HepG2 (cell line): ENCODE results near the gene MAP2K1. TPM values are rescaled to one million over a fixed set of nuclear protein-coding genes. Genes with fewer than 3 reads are reported as not detected.

Source experiments
- ARHGAP35 ChIP-seq: sonication (generic); formaldehyde crosslinking; IDR thresholded peaks from 2 replicates; pipeline ENCODE4 v1.9.0; 2022; ENCODE audit warnings: mild to moderate bottlenecking, inconsistent platforms, moderate library complexity, missing genetic modification reagents, borderline replicate concordance
- BATF2 ChIP-seq: sonication (generic); formaldehyde crosslinking; IDR thresholded peaks from 2 replicates; pipeline ENCODE4 v1.8.0; 2022; ENCODE audit warnings: mild to moderate bottlenecking, missing genetic modification reagents, moderate library complexity
- HOMEZ ChIP-seq: IDR thresholded peaks from 2 replicates; pipeline ENCODE4 v1.6.1; 2016; ENCODE audit warnings: low read depth
- MATR3 ChIP-seq: sonication (generic); formaldehyde crosslinking; IDR thresholded peaks from 2 replicates; pipeline ENCODE4 v1.4.0; 2020; ENCODE audit warnings: missing genetic modification reagents
- MIXL1 ChIP-seq: IDR thresholded peaks from 2 replicates; pipeline ENCODE4 v1.6.1; 2016
- RBAK ChIP-seq: sonication (generic); formaldehyde crosslinking; IDR thresholded peaks from 2 replicates; pipeline ENCODE4 v1.5.1; 2020; ENCODE audit warnings: mild to moderate bottlenecking, missing genetic modification reagents
- THYN1 ChIP-seq: sonication (generic); formaldehyde crosslinking; IDR thresholded peaks from 2 replicates; pipeline ENCODE4 v1.8.1; 2023; ENCODE audit warnings: low read depth, mild to moderate bottlenecking, moderate library complexity, missing genetic modification reagents, borderline replicate concordance
- YEATS2 ChIP-seq: sonication (generic); formaldehyde crosslinking; IDR thresholded peaks from 2 replicates; pipeline ENCODE4 v1.4.0; 2020; ENCODE audit warnings: missing genetic modification reagents, borderline replicate concordance
- ZNF382 ChIP-seq: sonication (generic); formaldehyde crosslinking; IDR thresholded peaks from 2 replicates; pipeline ENCODE4 v1.5.0; 2020; ENCODE audit warnings: missing genetic modification reagents, mild to moderate bottlenecking, borderline replicate concordance
- ZNF407 ChIP-seq: sonication (generic); formaldehyde crosslinking; IDR thresholded peaks from one replicate; pipeline ENCODE4 v1.5.1; 2020; ENCODE audit warnings: mild to moderate bottlenecking, missing genetic modification reagents; ENCODE audit errors: not compliant biosample characterization
- ZNF446 ChIP-seq: sonication (generic); formaldehyde crosslinking; IDR thresholded peaks from 2 replicates; pipeline ENCODE4 v1.5.0; 2020; ENCODE audit warnings: mild to moderate bottlenecking, missing genetic modification reagents
- polyA plus RNA-seq, 8 experiments: library from polyadenylated mRNA; depleted of rRNA in 3 of 8; stranded (reverse) in 7 of 8; unstranded in 1 of 8; fragments of >200 nt; fragmentation: Illumina TruSeq in 4 of 8; extraction: Trizol in 4 of 8; gene quantifications; 2 replicates each; pipeline versions ENCODE4 v1.2.1 to v1.2.3, GENCODE V29; 2011 to 2016; ENCODE audit warnings: low read depth in 4 of 8, missing spikeins in 1 of 8, mixed read lengths in 1 of 8; ENCODE audit not compliant: insufficient read depth in 1 of 8
- total RNA-seq, 5 experiments: library from RNA; depleted of rRNA; stranded (reverse); fragments of >200 nt; fragmentation: Illumina TruSeq; extraction: Trizol; gene quantifications; 2 replicates each; pipeline ENCODE4 v1.2.3, GENCODE V29; 2016; ENCODE audit warnings: low read depth in 1 of 5
- TF ChIP-seq, protein P1 (sequence below): sonication (generic); formaldehyde crosslinking; conservative IDR thresholded peaks from 2 replicates; pipeline ENCODE4 v1.4.0; 2020; ENCODE audit warnings: missing genetic modification reagents

MAP2K1 gene
- total and polyA plus RNA-seq, 2 of the 13 experiments (the other 11 are each of a cell fraction or from before 2014, with no cell fraction given), result 24.1 to 49.2 TPM

DNA sequence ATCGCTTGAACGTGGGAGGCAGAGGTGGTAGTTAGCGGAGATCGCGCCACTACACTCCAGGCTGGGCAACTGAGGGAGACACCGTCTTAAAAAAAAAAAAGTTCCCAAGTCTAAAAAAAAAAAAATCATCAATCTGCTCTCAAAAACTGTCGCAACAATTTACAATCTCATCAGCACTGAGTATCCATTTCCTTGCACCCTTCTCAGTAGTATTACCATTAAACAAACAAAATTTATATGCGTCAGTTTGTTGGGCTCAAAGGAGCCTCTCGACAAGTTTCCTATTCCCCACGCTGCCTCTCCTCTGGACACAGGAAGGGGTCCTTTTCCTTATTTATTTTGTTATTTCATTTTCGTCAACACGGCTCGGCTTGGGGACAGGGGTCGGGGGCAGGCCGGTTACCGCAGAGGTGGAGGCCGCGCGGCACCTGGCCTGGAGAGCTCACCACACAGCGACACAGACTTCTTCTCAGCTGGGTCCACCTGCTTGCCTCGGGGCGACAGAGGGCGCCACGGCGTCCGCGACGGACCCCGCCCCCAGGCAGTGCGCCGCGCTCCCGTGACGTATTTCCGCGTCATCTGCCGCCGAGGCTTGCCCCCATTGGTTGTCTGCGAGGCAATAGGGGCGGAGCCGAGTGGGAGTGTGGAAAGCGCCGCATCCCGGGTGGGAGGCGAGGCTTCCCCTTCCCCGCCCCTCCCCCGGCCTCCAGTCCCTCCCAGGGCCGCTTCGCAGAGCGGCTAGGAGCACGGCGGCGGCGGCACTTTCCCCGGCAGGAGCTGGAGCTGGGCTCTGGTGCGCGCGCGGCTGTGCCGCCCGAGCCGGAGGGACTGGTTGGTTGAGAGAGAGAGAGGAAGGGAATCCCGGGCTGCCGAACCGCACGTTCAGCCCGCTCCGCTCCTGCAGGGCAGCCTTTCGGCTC is at the start of gene MAP2K1 (continued):
- TF ChIP-seq HOMEZ (CRISPR knock-in tag), result peak; percentile 92
- no peak for TF ChIP-seq ZNF446 (CRISPR knock-in tag)
- TF ChIP-seq, protein P1, sequence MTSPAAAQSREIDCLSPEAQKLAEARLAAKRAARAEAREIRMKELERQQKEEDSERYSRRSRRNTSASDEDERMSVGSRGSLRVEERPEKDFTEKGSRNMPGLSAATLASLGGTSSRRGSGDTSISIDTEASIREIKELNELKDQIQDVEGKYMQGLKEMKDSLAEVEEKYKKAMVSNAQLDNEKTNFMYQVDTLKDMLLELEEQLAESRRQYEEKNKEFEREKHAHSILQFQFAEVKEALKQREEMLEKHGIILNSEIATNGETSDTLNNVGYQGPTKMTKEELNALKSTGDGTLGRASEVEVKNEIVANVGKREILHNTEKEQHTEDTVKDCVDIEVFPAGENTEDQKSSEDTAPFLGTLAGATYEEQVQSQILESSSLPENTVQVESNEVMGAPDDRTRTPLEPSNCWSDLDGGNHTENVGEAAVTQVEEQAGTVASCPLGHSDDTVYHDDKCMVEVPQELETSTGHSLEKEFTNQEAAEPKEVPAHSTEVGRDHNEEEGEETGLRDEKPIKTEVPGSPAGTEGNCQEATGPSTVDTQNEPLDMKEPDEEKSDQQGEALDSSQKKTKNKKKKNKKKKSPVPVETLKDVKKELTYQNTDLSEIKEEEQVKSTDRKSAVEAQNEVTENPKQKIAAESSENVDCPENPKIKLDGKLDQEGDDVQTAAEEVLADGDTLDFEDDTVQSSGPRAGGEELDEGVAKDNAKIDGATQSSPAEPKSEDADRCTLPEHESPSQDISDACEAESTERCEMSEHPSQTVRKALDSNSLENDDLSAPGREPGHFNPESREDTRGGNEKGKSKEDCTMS (CRISPR knock-in tag), result no peak
- TF ChIP-seq MIXL1 (CRISPR knock-in tag), result no peak; the same call in 1 of the 2 replicates
- 0 out of 2 replicates have a peak, but pooled peaks have one; percentile 42 for TF ChIP-seq BATF2
- no peak for TF ChIP-seq ARHGAP35 (CRISPR knock-in tag)
- TF ChIP-seq THYN1, result no peak
- TF ChIP-seq ZNF382 (CRISPR knock-in tag), result no peak
- no peak for TF ChIP-seq MATR3 (CRISPR knock-in tag)
- TF ChIP-seq YEATS2 (CRISPR knock-in tag), result peak; percentile 89; the same call in 1 of the 2 replicates
- TF ChIP-seq RBAK, result no peak
- TF ChIP-seq ZNF407 (CRISPR knock-in tag), result peak; percentile 34
